ENCODE data around the gene LPP.

DNA sequence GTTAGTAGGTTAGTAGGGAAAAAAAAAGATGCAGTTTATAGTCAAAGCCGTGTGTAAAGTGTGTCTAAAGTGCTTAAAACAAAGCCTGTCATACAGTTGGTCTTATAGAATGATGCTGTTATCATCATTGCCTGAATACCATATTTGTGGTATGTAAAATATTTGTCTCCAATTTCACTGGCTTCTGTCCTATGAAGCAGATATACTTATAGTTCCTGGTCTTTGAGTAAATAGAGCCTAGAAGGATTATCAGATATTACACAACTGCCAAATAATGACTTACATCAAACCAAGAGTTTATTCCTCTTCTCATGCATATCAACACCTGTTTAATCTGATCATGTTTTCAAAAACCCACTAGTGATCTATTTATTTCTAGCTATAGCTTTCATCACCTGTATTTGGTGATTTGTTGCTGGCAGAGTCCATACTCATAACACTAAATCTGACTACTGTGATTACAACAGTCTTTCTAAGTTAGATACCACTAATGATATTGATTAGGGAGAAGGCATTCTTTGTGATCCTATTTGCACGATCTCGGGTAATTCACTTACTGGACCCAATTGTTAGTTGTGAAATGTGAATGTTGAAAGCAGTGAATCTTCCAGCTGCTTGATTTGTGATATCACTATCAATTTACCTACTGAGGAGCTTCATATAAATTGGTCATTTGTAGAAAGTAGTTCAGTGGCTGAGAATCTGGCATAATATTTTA is 413.7 kb downstream of the LPP start:
- TF ChIP-seq CTCF (IDR thresholded peaks at IDR 0.05): no peak
- no peak for TF ChIP-seq POLR2A (IDR thresholded peaks at IDR 0.05)
